CD4-positive, alpha-beta T cell treated with Interleukin-17A for 4 hours (primary cell): ENCODE data around the gene CEMIP.
"Not testable (repeated sequence)": the region's sequence is repeated elsewhere in the genome, so short reads cannot be mapped to it uniquely, and the experiment has no call there.

Experiments used
- DNase-seq: peaks from one replicate; pipeline ENCODE4 v3.0.0-alpha.2; 2020; ENCODE audit warnings: mixed read lengths

CEMIP gene

DNA sequence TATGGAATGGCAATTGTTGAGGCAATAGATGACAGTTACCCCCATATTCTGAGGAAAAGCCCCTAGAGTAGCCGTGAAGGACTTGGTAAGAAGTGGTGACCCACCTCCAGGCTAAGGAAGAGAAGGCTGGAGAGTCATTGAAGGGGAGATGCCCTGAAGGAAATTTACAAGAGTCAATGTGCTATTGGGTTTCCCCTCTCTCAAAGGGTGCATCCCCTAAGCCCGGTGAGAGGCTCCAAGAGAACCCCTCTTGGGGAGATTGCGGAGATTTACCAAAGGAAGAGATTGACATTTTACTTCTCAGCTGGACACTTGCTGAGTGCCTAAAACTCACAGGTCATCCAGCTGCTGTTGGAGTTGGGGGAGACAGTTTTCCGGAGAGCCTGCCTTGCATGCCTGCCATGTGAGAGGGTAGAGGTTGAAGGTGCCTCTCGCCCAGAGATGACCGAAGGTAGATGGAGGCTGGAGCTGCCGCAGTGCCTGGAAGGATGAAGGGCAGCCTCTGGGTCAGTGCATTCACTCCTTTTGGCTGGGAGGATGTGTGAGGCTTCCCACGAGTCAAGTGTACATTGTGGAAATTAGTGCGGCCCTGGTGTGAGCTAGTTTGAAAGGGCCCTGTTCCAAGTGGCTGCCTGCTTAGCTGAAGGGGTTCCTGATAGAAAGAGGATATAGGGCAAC, 179.8 kb downstream of the CEMIP start:
- DNase-seq = no peak

DNA sequence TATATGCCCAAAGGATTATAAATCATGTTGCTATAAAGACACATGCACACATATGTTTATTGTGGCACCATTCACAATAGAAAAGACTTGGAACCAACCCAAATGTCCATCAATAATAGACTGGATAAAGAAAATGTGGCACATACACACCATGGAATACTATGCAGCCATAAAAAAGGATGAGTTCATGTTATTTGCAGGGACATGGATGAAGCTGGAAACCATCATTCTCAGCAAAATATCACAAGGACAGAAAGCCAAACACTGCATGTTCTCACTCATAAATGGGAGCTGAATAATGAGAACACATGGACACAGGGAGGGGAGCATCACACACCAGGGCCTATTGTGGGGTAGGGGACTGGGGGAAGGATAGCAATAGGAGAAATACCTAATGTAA, 186.3 kb downstream of the CEMIP start:
- DNase-seq = not testable (repeated sequence)

DNA sequence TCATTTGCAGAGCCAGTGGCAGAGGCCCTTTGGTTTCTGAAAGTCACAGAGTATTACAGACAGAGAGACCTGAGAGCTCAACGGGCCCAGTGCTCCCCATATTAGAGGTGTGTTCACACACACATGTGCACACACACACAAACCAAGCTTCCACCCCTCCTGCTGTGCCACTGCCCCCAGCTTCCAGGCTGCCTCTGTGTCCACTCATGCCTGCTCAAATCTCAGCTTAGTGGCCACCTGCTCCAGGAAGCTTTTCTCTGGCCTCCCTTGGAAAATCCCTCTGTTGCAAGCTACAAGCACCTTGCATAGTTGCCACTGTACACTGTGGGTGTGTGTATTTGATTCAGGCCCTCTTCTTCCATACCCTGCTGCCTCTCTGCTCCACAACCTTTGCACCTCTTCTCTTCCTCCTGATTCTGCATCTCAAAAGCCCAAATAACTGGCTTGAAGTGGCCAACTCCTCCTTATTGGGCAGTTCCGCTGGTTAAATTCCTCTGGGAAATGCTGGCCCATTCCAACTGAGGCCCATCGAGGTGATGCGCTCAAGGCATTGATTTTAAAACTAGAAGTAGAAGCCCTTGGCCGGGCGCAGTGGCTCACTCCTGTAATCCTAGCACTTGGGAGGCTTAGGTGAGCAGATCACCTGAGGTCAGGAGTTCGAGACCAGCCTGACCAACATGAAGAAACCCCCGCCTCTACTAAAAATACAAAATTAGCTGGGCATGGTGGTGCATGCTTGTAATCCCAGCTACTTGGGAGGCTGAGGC, 187.4 kb downstream of the CEMIP start:
- no peak for DNase-seq

DNA sequence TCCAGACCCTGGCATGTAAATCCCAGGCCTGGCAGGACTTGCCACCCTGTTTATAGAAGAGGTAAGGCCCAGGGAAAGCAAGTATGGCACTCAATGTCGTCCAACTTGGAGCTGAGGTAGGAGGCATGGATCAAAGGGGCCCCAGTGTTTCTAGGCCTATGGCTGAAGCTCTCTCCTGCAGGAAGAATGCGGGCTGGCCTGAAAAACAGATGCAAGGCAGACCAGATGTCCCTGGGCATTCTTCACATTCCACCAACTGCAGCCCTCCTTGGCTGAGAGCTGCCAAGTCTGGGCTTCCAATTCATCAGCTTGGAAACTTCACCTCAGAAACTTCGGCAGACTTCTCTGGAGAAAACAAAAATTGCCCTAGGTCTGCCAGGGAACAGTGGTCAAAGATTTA, 188.3 kb downstream of the CEMIP start:
- no peak for DNase-seq

DNA sequence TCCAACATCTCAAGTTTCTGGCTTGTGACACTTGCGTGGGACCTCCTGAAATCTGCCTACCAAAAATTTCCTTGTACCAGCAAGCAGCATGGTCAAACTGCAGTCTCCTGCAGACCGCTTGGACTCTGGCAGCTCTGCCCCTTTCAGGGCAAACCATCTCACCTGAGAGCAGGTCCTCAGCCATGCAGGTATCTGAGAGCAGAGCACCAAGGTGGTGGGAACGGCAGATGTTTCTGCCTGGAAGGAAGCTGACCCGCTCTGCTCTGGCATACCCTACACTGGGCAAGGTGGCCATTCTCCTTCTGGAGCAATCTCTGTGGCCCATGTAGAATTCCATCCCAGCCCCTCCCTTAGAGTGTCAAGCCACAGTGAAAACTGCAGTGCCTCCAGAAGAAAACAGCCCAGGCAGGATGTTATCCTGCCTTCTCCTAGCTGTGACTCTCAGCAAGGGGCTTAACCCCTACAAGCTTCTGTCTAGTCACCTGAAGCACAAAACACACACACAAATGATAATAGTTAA, 188.9 kb downstream of the CEMIP start:
- no peak for DNase-seq

DNA sequence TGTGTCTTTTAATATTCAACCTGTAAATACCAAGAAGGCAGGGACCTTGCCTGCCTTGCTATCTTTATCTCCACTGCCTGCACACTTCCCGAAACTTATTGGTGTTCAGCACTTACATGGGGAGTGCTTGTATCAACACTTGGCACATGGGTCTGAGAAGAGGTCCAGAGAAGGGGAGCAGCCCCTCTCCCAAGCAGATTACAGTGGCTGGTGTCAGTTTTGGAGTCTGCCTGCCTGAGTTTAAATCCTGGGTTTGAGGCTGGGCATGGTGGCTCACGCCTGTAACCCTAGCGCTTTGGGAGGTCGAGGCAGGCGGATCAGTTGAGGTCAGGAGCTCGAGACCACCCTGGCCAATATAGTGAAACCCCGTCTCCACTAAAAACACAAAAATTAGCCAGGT, 190.1 kb downstream of the CEMIP start:
- no peak for DNase-seq

DNA sequence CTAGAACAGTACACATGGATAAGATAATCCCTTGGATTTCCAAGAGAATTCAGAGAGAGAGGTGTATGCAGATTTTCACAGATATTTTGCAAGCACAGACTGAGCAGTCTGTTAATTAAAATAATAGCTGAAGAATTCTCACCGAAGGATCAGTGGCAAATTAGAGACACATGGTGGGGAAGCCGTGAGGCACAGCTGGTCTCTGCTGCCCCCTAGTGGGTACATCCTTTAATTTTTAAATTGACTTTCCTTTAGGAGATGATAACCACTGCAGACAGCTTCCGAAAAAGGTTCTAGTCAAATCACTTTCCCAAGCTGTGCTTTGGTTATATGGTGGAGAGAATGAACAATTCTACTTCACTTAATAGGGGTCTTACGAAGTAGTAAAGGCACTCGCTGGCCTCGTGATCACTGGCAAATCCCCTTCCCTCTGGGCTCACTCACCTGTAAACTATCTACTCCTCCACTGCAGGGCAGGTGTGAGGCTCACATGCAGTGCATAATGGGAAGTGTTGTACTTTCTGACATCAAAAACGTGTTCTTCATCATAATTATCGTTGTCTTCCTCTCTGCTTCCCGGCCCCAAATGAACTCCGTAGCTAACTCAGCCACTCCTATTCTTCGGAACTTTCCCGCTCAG, 191.0 kb downstream of the CEMIP start:
- peak; percentile 79 for DNase-seq

DNA sequence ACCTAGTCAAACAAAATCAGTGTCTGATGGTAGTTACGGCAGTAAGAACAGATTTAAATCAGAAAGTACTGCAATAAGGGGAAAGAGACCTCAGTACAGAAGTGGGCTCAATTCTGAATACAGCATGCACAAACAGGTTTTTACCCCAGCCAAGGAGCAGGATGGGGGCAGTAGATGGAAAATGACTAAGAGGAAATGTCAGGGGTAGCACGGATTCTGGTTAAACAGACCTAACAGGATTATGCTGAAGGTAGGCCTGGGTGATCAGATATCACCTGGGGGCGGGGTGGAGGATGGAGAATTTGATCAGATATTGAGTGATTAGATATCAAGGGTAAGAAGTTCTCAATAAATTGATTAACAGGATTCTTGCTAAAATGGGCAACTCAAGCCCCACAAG, 191.5 kb downstream of the CEMIP start:
- no peak for DNase-seq

DNA sequence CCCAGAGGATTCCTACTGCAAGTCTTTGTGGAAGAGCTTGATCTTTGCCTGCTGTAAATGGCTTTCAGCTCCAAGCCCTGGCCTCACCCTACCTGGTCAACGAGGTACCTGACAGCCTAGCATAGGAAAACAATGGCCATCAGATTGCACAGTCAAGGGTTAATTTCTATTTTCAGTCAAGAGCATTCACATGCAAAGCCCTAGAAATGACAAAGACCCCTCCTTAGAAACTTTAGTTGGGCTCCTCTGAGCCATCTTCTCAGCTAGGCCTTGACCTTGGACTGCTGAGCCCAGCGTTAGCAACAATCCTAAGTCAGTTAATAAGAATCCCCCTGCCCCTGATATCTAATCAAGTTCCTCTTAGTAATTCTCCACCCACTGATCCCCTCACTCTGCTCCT, 192.0 kb downstream of the CEMIP start:
- DNase-seq = no peak

DNA sequence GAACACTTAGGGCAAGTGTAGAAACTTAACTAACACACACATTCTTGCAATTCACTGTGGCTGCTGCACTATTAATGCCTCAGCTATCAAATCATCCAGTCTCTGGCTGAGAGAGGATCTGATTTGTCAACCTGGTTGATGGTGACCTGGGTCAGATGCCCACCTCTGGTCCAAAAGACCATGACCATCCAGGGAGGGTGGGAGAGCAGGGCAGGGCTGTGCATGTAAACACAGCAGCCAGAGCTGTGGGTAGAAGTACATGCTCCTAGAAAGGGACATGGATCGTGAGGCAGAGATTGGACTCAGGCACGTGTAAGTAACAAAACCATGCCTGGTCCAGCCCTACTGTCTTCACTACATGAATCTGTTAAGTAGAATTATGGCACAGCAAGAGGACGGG, 193.1 kb downstream of the CEMIP start:
- no peak for DNase-seq

DNA sequence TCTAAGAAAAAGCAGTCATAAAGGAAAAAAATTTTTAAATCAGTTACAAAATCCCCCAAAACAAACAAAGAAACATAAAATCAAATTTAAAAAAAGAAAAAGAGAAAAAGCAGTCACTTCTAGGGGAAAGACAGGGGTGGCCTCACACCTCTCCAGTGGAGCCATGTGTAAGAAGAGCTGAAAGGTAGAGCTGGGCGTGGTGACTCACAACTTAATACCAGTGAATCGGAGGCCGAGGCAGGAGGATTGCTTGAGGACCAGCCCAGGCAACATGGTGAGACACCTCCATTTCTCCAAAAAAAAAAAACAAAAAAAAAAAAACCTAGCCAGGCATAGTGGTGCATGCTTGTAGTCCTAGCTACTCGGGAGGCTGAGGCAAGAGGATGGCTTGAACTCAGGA, 195.7 kb downstream of the CEMIP start:
- no peak for DNase-seq

DNA sequence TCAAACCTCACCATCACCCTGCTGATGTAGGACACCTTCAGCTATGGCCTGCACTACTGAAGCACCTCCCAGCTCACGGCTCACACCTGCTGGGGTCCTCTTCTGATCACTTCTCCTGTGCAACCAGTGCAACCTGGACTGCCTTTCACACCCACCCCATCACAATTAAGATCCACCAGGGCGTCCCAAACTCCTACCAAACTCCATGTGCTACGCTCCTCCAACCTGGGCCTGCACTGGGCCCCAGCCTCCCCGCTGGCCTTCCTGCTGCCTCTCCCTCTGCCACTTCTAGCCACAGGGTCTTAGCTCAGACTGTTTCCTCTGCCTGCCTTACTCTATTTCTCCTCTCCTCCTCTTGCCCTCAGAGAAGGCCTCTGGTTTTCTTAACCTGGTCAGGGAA, 197.7 kb downstream of the CEMIP start:
- DNase-seq = no peak

DNA sequence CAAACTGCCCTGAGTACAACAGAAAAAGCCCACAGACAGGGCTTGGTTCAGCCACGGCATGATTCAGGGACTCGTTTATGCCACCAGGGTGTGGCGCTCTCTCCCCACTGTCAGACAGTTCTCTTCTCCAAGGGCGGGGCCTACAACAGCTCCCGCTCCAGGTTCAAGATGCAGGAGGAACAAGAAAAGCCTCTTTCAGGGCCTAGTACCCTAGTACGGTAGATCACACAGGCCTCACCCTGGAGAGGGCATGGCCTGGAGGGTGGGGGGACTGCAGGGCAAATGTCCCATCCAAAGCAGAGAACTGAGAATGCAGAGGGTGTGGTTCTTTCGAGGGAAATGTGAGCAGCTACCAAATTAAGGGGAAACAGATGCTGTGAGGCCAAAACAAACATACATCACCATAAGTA, 198.5 kb downstream of the CEMIP start:
- peak; percentile 61 for DNase-seq

DNA sequence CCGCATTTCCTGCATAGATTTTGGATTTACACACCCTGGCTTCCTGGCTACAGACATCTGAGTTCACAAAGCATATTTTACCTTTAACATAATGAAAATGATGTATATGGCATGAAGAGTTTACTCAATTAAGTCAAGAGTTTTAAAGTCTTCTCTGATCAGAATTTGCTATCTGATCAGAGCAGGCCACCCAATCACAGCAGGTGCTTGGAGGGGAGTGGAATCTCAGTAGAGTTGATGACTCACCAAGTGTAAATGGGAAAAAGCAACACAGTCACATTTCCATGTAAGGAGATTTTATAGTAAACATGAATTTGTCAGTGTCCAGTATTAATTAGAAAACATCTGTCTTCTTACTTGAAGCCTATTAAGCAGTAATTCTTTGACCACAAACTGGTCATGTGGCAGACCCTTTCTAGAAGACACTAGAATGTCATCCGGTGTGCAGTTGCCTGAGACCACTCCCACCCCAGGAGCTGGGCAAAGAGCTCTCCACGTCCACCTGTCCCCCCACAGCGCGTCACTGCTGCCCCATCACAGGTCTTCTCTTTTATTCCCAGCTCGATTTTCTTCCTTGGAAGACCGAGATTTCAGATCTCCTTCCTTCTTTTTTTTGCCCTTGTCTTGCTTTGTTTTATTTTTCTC, 199.6 kb downstream of the CEMIP start:
- DNase-seq = no peak

DNA sequence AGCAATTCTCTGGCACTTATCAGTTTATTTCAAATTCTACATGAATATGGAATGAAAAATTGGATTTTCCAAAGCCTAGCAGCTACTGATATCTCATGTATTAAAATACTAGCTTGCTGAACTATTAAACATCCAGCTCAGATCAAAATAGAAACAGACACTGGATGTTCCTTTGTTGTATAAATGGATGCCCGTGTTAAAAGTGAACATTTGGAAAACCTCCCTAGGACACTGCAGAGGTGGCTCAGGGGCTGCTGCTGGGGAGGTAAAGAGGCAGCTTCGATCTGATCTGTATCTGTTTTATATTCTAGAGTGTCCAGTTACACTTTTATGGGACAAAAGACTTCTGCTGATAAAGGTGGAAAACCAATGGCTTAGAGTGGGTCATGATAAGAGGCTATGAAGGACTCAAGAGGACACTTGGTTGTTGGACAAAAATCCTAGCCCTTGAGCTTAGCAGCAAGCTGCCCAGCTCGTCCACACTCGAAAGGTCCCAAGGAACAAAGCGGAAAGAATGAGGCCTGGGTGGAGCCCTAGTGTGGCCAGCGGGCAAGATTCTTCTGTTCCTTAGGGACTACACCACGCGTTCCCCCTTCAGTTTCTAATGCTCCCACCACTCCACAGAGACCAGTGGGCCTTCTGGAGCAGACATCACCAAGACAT, 200.5 kb downstream of the CEMIP start:
- DNase-seq = no peak

DNA sequence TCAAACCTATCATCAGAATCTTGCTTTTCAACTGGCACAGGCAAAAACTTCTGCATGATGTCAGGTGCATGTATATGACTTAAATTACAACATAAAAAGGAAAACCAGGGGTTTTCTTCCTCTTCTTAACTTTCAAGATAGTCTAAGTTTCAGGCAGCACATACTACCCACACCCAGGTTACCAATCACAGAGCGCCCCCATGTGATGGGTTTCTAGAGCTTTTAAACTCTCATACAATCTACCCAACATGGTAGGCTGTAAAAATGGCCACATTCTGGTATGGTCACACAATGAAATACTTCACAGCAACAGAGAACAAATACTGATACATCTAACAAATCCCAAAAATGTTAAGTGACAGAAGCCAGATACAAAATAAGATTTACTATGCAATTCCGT, 203.0 kb downstream of the CEMIP start:
- DNase-seq = peak; percentile 25

DNA sequence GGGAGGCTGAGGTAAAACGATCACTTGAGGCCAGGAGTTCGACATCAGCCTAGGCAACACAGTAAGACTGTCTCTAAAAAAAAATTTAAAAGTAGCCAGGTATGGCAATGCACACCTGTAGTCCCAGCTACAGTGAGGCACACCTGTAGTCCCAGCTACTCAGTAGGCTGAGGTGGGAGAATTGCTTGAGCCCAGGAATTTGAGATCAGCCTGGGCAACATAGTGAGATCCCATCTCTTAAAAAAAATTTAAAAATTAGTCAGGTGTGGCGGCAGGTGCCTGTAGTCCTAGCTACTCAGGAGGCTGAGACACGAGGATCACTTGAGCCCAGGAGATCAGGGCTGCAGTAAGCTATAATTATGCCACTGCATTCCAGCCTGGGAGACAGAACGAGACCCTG, 203.7 kb downstream of the CEMIP start:
- DNase-seq = no peak

DNA sequence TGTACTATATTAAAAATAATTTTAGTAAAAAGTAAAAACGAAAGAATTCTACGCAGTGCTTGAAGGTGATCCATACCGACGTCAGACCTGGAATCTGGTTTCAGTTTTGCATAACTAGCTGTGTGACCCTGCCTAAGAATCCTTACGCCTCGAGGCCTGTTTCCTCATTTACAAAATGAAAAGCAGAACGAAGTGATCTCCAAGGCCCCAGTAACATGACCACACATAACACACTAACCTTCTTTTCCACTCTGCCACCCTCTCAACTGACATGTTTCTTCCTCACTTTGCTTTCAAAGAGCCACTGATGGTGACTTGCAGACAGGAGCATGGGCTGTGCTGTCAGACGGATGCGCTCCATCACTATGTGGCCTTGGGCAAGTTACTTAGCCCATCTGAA, 205.7 kb downstream of the CEMIP start:
- no peak for DNase-seq

DNA sequence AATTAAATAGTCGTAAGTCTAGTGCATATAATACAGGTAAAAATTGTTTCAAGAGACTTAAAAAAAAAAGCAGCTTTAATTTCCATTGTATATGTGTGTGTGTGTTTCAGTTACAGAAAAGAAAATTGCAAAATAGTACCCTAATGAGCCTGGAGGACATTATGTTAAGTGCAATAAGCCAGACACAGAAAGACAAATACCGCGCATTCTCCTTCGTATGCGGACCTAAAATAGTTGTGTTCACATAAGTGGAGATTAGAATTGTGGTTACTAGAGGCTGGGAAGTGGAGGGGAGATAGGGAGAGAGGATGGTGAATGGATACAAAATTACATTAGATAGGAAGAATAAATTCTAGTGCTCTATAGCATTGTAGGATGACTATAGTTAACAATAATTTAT, 206.8 kb downstream of the CEMIP start:
- no peak for DNase-seq

DNA sequence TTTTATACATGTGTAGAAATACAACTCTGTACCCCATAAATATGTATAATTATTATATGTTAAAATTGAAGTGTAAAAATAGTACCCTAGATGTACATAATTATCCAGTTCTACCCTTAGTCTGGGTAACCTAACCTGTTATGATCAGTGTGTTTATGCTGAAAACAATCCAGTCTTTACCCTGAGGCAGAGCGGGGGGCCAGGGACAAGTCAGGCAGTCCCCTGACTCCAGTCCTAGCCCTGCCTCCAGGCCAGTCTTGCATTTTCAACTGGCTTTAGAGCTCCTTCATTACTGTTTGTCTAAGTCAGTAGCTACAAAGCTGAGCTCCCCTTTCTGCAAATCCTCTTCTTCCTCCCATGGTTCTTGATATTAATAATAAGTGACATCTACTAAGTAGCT, 207.3 kb downstream of the CEMIP start:
- no peak for DNase-seq

DNA sequence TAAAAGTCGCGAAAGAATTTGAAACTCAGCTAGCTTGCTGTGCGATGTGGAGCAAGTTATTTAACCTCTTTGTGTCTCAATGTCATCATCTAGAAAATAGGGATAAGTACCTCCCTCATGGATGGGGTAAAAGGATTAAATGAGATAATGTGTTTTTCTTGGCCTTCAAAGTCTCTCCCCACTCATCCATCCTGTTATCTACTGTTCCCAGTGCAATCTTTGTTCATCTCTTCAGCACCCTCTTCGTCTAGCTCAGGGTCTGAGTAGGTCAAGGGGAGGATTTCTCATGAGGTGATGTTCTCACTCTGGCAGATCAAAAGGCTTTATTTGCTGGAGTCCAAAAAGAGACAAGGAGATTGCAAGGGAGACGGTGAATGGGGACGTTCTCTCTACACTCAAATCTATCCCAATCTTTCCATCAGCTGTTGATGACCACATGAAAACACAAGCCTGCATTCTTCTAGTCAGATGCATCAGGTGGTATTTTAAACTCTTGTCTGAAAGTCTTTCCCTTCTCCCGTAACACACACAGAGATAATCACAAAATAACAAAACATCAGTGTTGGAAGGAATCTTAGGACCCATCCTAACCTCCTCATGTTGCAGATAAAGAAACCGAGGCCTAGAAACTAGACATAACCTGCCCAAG, 209.1 kb downstream of the CEMIP start:
- DNase-seq = no peak

DNA sequence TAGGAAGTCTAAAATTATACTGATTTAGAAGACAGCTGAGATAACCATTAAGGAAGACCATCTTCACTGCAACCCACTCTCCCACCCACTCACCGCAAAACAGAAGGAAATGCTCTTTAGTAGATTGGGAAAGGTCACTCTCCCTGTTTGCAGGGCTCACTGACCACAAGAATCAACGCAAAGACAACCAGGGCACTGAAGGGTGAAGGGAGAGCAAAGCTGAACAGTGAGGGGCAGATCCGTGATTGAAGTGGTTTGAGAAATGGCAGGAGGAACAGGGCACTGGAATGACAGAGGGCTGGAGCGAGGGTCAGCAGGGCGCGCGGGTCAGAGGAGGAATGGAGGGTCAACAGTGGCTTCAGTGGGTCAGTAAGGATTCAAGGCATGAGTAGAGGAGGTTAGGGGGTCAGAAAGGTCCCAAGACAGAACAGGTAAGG, 209.9 kb downstream of the CEMIP start:
- no peak for DNase-seq
